ENCODE results near the gene HASPIN.

GRCh38 chr17:3766779-3767178 is 43.1 kb downstream of the HASPIN start:
- TF ChIP-seq MAFF (IDR thresholded peaks at IDR 0.05; ENCODE audit: low read depth, low read length) (no peak), ATF7 (IDR thresholded peaks at IDR 0.05) (no peak), ATF7 (CRISPR knock-in tag; IDR thresholded peaks at IDR 0.05) (no peak), ZNF264 (CRISPR knock-in tag; IDR thresholded peaks at IDR 0.05) (no peak), ZZZ3 (CRISPR knock-in tag; IDR thresholded peaks at IDR 0.05; ENCODE audit: borderline replicate concordance) (no peak), POLR2AphosphoS2 (IDR thresholded peaks at IDR 0.05; ENCODE audit: low read depth, low read length) (no peak), ELF4 (CRISPR knock-in tag; IDR thresholded peaks at IDR 0.05; ENCODE audit: borderline replicate concordance) (no peak), MAX (IDR thresholded peaks at IDR 0.05) (no peak), SRSF1 (optimal IDR thresholded peaks at IDR 0.05; ENCODE audit: low read depth, low read length) (no peak), POLR2A (IDR thresholded peaks at IDR 0.05; ENCODE audit: insufficient read depth in 1 of 2, low read depth in 2 of 2, low read length in 2 of 2) (no peak), RAD21 (CRISPR knock-in tag; IDR thresholded peaks at IDR 0.05) (no peak), CTCF (CRISPR knock-in tag; IDR thresholded peaks at IDR 0.05) (no peak), DPF2 (CRISPR knock-in tag; IDR thresholded peaks at IDR 0.05; ENCODE audit: borderline replicate concordance, low read depth) (no peak)

Measured in HepG2 (cell line).